AG04450 (cell line): ENCODE measurements around the gene DYDC2. TPM values are rescaled to one million over a fixed set of nuclear protein-coding genes. Genes with fewer than 3 reads are reported as not detected.

Source experiments
- CTCF ChIA-PET: fragments of 300-600, 350-600 bp; formaldehyde crosslinking; extraction: SDS; loops from one replicate; lab custom pipeline; 2022; ENCODE audit warnings: antibody characterized with exemption, inconsistent platforms; lab: Charles Lee
- POLR2A ChIA-PET: fragments of 350-600 bp; formaldehyde crosslinking; extraction: SDS; loops from one replicate; lab custom pipeline; 2021; ENCODE audit warnings: antibody characterized with exemption, inconsistent platforms; lab: Yijun Ruan, JAX
- DNase-seq: peaks from one replicate; pipeline ENCODE4 v3.0.0-alpha.2; 2011; ENCODE audit warnings: low read depth, low spot score
- H3K27ac ChIP-seq: one replicate; pipeline ENCODE4 v1.5.1; 2012; ENCODE audit warnings: low read depth, low read length, control low read depth
- H3K27me3 ChIP-seq: one replicate; pipeline ENCODE4 v1.6.0; 2012; ENCODE audit warnings: low read length; ENCODE audit not compliant: control insufficient read depth, insufficient read depth
- H3K4me3 ChIP-seq: 2 replicates; pipeline ENCODE4 v1.5.1; 2011; ENCODE audit warnings: mild to moderate bottlenecking, low read depth, low read length, control low read depth
- H3K9me3 ChIP-seq: 2 replicates; pipeline ENCODE4 v1.5.1; 2012; ENCODE audit warnings: low read length; ENCODE audit not compliant: control insufficient read depth, insufficient read depth
- CTCF ChIP-seq: IDR thresholded peaks from 2 replicates; pipeline ENCODE4 v1.5.1; 2011; ENCODE audit warnings: low read depth, low read length, control low read depth, inconsistent platforms
- polyA plus RNA-seq: library from polyadenylated mRNA; depleted of rRNA; stranded (reverse); fragments of >200 nt; gene quantifications from 2 replicates; pipeline ENCODE4 v1.2.3, GENCODE V29; 2011

Gene DYDC2
- polyA plus RNA-seq, 1 experiment, result not detected

GRCh38 chr10:80394358-80394916 is 37.9 kb downstream of the DYDC2 start:
- POLR2A ChIA-PET, result no interaction called here
- Histone ChIP-seq H3K27me3 (peaks cover 2% of the 10 kb centered on the region), H3K4me3 (no peak overlapping the region), H3K9me3 (no peaks in the 10 kb centered on the region), H3K27ac (no peak overlapping the region)
- no peak for DNase-seq
- TF ChIP-seq CTCF, result no peak
- CTCF ChIA-PET, result no interaction called here

GRCh38 chr10:80397014-80397413 is 40.4 kb downstream of the DYDC2 start:
- Histone ChIP-seq H3K9me3 (no peaks in the 10 kb centered on the region), H3K27ac (no peak overlapping the region), H3K27me3 (peaks cover 2% of the 10 kb centered on the region), H3K4me3 (no peak overlapping the region)
- ChIA-PET CTCF (interaction anchor here (1.4 kb wide), 1 partner anchor 10 kb away, joined by 4 read pairs; no protein-coding TSS in a partner anchor), POLR2A (no interaction called here)
- no peak for TF ChIP-seq CTCF
- no peak for DNase-seq

- no peak overlapping the region for H3K27ac ChIP-seq
- TF ChIP-seq CTCF, result no peak
- H3K4me3 ChIP-seq, result no peak overlapping the region
- no peaks in the 10 kb centered on the region for H3K9me3 ChIP-seq
- peaks cover 2% of the 10 kb centered on the region for H3K27me3 ChIP-seq
- POLR2A ChIA-PET, result no interaction called here
- no peak for DNase-seq
- CTCF ChIA-PET, result no interaction called here
These were observed 43.7 kb downstream of the DYDC2 start for GRCh38 chr10:80400136-80400804.

- ChIA-PET CTCF (no interaction called here), POLR2A (no interaction called here)
These were observed 48.5 kb downstream of the DYDC2 start for GRCh38 chr10:80405035-80405434.

More at GRCh38 chr10:80405035-80405434, 48.5 kb downstream of the DYDC2 start:
- Histone ChIP-seq H3K27ac (no peak overlapping the region), H3K4me3 (no peak overlapping the region), H3K9me3 (no peaks in the 10 kb centered on the region; the same call in 1 of the 2 replicates), H3K27me3 (peaks cover 24% of the 10 kb centered on the region)
- no peak for DNase-seq
- no peak for TF ChIP-seq CTCF
